Measurements from ENCODE around the gene SAMMSON.

The SAMMSON gene

GRCh38 chr3:69999140-70000027 is at the start of gene SAMMSON:
Gene SAMMSON, plus strand, starts transcription at chr3:69999733.
- no peak for DNase-seq (ENCODE audit: low read depth in 2 of 2)

GRCh38 chr3:69951616-69952015 is 47.9 kb upstream of the SAMMSON start:
- no peak for DNase-seq (ENCODE audit: low read depth in 2 of 2)

GRCh38 chr3:69959581-69959980 is 40.0 kb upstream of the SAMMSON start:
- no peak for DNase-seq (ENCODE audit: low read depth in 2 of 2)

- no peak for DNase-seq (ENCODE audit: low read depth in 2 of 2)
Measured at GRCh38 chr3:69961706-69962439, 37.7 kb upstream of the SAMMSON start.

GRCh38 chr3:69963643-69964042 is 35.9 kb upstream of the SAMMSON start:
- no peak for DNase-seq (ENCODE audit: low read depth in 2 of 2)

- DNase-seq (ENCODE audit: low read depth in 2 of 2), result no peak
Measured at GRCh38 chr3:69967156-69967555, 32.4 kb upstream of the SAMMSON start.

- DNase-seq (ENCODE audit: low read depth in 2 of 2), result no peak
Measured at GRCh38 chr3:69970827-69971226, 28.7 kb upstream of the SAMMSON start.

- DNase-seq (ENCODE audit: low read depth in 2 of 2), result no peak
Measured at GRCh38 chr3:69972672-69973071, 26.9 kb upstream of the SAMMSON start.

- no peak for DNase-seq (ENCODE audit: low read depth in 2 of 2)
Measured at GRCh38 chr3:69976021-69976420, 23.5 kb upstream of the SAMMSON start.

- DNase-seq (ENCODE audit: low read depth in 2 of 2), result no peak
Measured at GRCh38 chr3:69983546-69984265, 15.8 kb upstream of the SAMMSON start.

GRCh38 chr3:69985266-69985665 is 14.3 kb upstream of the SAMMSON start:
- DNase-seq (ENCODE audit: low read depth in 2 of 2), result no peak

GRCh38 chr3:69986419-69986818 is 13.1 kb upstream of the SAMMSON start:
- no peak for DNase-seq (ENCODE audit: low read depth in 2 of 2)

GRCh38 chr3:69987833-69988232 is 11.7 kb upstream of the SAMMSON start:
- no peak for DNase-seq (ENCODE audit: low read depth in 2 of 2)

GRCh38 chr3:69993757-69994156 is 5.8 kb upstream of the SAMMSON start:
- DNase-seq (ENCODE audit: low read depth in 2 of 2), result no peak

- no peak for DNase-seq (ENCODE audit: low read depth in 2 of 2)
Measured at GRCh38 chr3:69994919-69995318, 4.6 kb upstream of the SAMMSON start.

GRCh38 chr3:69997631-69998307 is 1.8 kb upstream of the SAMMSON start:
- no peak for DNase-seq (ENCODE audit: low read depth in 2 of 2)

- no peak for DNase-seq (ENCODE audit: low read depth in 2 of 2)
Measured at GRCh38 chr3:69998759-69999139, 784 bp upstream of the SAMMSON start.

GRCh38 chr3:70000028-70000410 is 486 bp downstream of the SAMMSON start:
- no peak for DNase-seq (ENCODE audit: low read depth in 2 of 2)

GRCh38 chr3:70000563-70001081 is 1.1 kb downstream of the SAMMSON start:
- no peak for DNase-seq (ENCODE audit: low read depth in 2 of 2)

- DNase-seq (ENCODE audit: low read depth in 2 of 2), result no peak
Measured at GRCh38 chr3:70003119-70003518, 3.6 kb downstream of the SAMMSON start.

- DNase-seq (ENCODE audit: low read depth in 2 of 2), result no peak
Measured at GRCh38 chr3:70006089-70006488, 6.6 kb downstream of the SAMMSON start.

GRCh38 chr3:70010346-70010745 is 10.8 kb downstream of the SAMMSON start:
- DNase-seq (ENCODE audit: low read depth in 2 of 2), result no peak

Measured in stimulated activated CD8-positive, alpha-beta memory T cell treated with anti-CD3 and anti-CD28 coated beads, Interleukin-7, amount 100 ng/mL, for 4 hours (primary cell).